ENCODE measurements around the gene HS6ST3. TPM values are rescaled to one million over a fixed set of nuclear protein-coding genes. Genes with fewer than 3 reads are reported as not detected.

HS6ST3 gene
- total and polyA plus RNA-seq, 12 donors, result 2.1 to 27.1 (median 6.2) TPM

- Histone ChIP-seq H3K27ac (no peak overlapping the region), H3K4me3 (no peak overlapping the region), H3K27me3 (no peaks in the 10 kb centered on the region), H3K9me3 (replicated peaks in 1 of 3) (no peaks in the 10 kb centered on the region), H3K36me3 (replicated peaks in 1 of 2) (no peaks in the 10 kb centered on the region), H3K4me1 (replicated peaks in 1 of 2) (peaks cover 0 to 3% of the 10 kb centered on the region in 2 donors)
- WGBS, 4 donors, result 89 to 92% (median 91%) methylated on average over 5 of the region's 5 CpGs
- no peak for DNase-seq
- TF ChIP-seq POLR2A (IDR thresholded peaks at IDR 0.05) (no peak), CTCF (IDR thresholded peaks at IDR 0.05) (no peak)
- intact Hi-C loops (cut with DNase I), result no loop called here
These were observed 591.0 kb downstream of the HS6ST3 start for GRCh38 chr13:96680898-96681297.

GRCh38 chr13:96681766-96682165, 591.9 kb downstream of the HS6ST3 start:
- no peak for DNase-seq
- no peaks in the 10 kb centered on the region for H3K27me3 ChIP-seq
- H3K27ac ChIP-seq, result no peak overlapping the region
- H3K9me3 ChIP-seq (replicated peaks in 1 of 3), result no peaks in the 10 kb centered on the region
- TF ChIP-seq POLR2A (IDR thresholded peaks at IDR 0.05), result no peak
- TF ChIP-seq CTCF (IDR thresholded peaks at IDR 0.05), result no peak
- intact Hi-C loops (cut with DNase I), result no loop called here
- no peak overlapping the region for H3K4me3 ChIP-seq
- no peaks in the 10 kb centered on the region for H3K36me3 ChIP-seq (replicated peaks in 1 of 2)
- H3K4me1 ChIP-seq (replicated peaks in 1 of 2), result peaks cover 0 to under 1% of the 10 kb centered on the region in 2 donors

GRCh38 chr13:96684469-96684868, 594.6 kb downstream of the HS6ST3 start:
- DNase-seq, result no peak
- H3K4me3 ChIP-seq, result no peak overlapping the region
- no peaks in the 10 kb centered on the region for H3K36me3 ChIP-seq (replicated peaks in 1 of 2)
- no peak overlapping the region for H3K27ac ChIP-seq
- WGBS, 4 donors, result 92 to 95% (median 92%) methylated on average over 4 of the region's 4 CpGs
- no peak for TF ChIP-seq CTCF (IDR thresholded peaks at IDR 0.05)
- TF ChIP-seq POLR2A (IDR thresholded peaks at IDR 0.05), result no peak
- no peaks in the 10 kb centered on the region for H3K9me3 ChIP-seq (replicated peaks in 1 of 3)
- no peaks in the 10 kb centered on the region for H3K27me3 ChIP-seq
- intact Hi-C loops (cut with DNase I), result no loop called here
- no peaks in the 10 kb centered on the region for H3K4me1 ChIP-seq (replicated peaks in 1 of 2)

- H3K4me3 ChIP-seq, result no peak overlapping the region
- H3K4me1 ChIP-seq (replicated peaks in 1 of 2), result no peaks in the 10 kb centered on the region
- intact Hi-C loops (cut with DNase I), result no loop called here
- no peaks in the 10 kb centered on the region for H3K27me3 ChIP-seq
- WGBS, 4 donors, result 26 to 34% (median 31%) methylated on average over 1 of the region's 1 CpG
- H3K36me3 ChIP-seq (replicated peaks in 1 of 2), result no peaks in the 10 kb centered on the region
- no peak for DNase-seq
- no peak overlapping the region for H3K27ac ChIP-seq
- H3K9me3 ChIP-seq (replicated peaks in 1 of 3), result no peaks in the 10 kb centered on the region
- TF ChIP-seq POLR2A (IDR thresholded peaks at IDR 0.05) (no peak), CTCF (IDR thresholded peaks at IDR 0.05) (no peak)
These were observed 595.0 kb downstream of the HS6ST3 start for GRCh38 chr13:96684907-96685306.

Measured in adrenal gland (tissue), 12 donors.